ENCODE results near the gene ESYT1. TPM values are rescaled to one million over a fixed set of nuclear protein-coding genes. Genes with fewer than 3 reads are reported as not detected.
A peak's percentile ranks its signal among the peaks of the same experiment; 100 is the strongest.

ESYT1 gene
- polyA plus RNA-seq, 1 donor (not counting 4 experiments of a cell fraction or from before 2014, with no cell fraction given): 141 TPM

- no peak for DNase-seq (ENCODE audit: low read depth, low spot score)
- H3K4me3 ChIP-seq (ENCODE audit: control insufficient read depth in 2 of 3, extremely low read depth in 1 of 3, insufficient read depth in 2 of 3, low read depth in 1 of 3, low read length in 3 of 3): peak overlapping the region in 2 of 3 experiments; percentile 74 to 76
- peak overlapping the region; percentile 67 for H3K9ac ChIP-seq (ENCODE audit: control insufficient read depth, extremely low read depth, insufficient read depth, low read length)
- peaks cover 21% of the 10 kb centered on the region for H3K4me1 ChIP-seq (ENCODE audit: control insufficient read depth, extremely low read depth, insufficient read depth, low read length)
- no peaks in the 10 kb centered on the region for H3K9me3 ChIP-seq (ENCODE audit: control insufficient read depth, low read depth, low read length)
- H3K9me1 ChIP-seq (ENCODE audit: control insufficient read depth, extremely low read depth, insufficient read depth, low read length): no peaks in the 10 kb centered on the region
- FAIRE-seq: no peak
- H3K79me2 ChIP-seq (ENCODE audit: control insufficient read depth, insufficient read depth, low read length): peaks cover 21% of the 10 kb centered on the region
- peak overlapping the region; percentile 99 for H3K4me2 ChIP-seq (ENCODE audit: control insufficient read depth, extremely low read depth, insufficient read depth, low read depth, low read length)
- TF ChIP-seq EZH2 (IDR thresholded peaks at IDR 0.05; ENCODE audit: low read length) (no peak), CTCF (optimal IDR thresholded peaks at IDR 0.05 in 1 of 3, IDR thresholded peaks at IDR 0.05 in 1 of 3, conservative IDR thresholded peaks at IDR 0.05 in 1 of 3; ENCODE audit: extremely low read depth in 1 of 3, insufficient read depth in 2 of 3, low read length in 3 of 3) (no peak)
- peak overlapping the region; percentile 73 for H3K27ac ChIP-seq (ENCODE audit: control insufficient read depth, insufficient read depth, low read length)
- dilution Hi-C loops (cut with MboI; ENCODE audit: extremely low pct_ligation_motif_present, low sequenced_read_pairs): loop anchor here (10.0 kb wide), 1 partner anchor 47 kb away; no protein-coding TSS in a partner anchor
- H2AFZ ChIP-seq (ENCODE audit: control insufficient read depth, low read length): peak overlapping the region; percentile 68
- no peaks in the 10 kb centered on the region for H4K20me1 ChIP-seq (ENCODE audit: control insufficient read depth, extremely low read depth, insufficient read depth, low read length)
- no peaks in the 10 kb centered on the region for H3K27me3 ChIP-seq (ENCODE audit: control insufficient read depth, extremely low read depth, insufficient read depth, low read length)
- H3K36me3 ChIP-seq (ENCODE audit: control insufficient read depth in 2 of 2, extremely low read depth in 1 of 2, insufficient read depth in 2 of 2, low read length in 2 of 2): peaks cover 19% of the 10 kb centered on the region in 2 experiments
Measured at GRCh38 chr12:56127485-56127887, 581 bp upstream of the ESYT1 start.

- no peak for FAIRE-seq
- Histone ChIP-seq H3K9me3 (ENCODE audit: control insufficient read depth, low read depth, low read length) (no peaks in the 10 kb centered on the region), H3K9ac (ENCODE audit: control insufficient read depth, extremely low read depth, insufficient read depth, low read length) (peak overlapping the region; percentile 91), H3K27ac (ENCODE audit: control insufficient read depth, insufficient read depth, low read length) (peak overlapping the region; percentile 86), H3K36me3 (ENCODE audit: control insufficient read depth in 2 of 2, extremely low read depth in 1 of 2, insufficient read depth in 2 of 2, low read length in 2 of 2) (peaks cover 25 to 27% of the 10 kb centered on the region in 2 experiments), H3K4me3 (ENCODE audit: control insufficient read depth in 2 of 3, extremely low read depth in 1 of 3, insufficient read depth in 2 of 3, low read depth in 1 of 3, low read length in 3 of 3) (peak overlapping the region; percentile 83 to 96 (median 94)), H4K20me1 (ENCODE audit: control insufficient read depth, extremely low read depth, insufficient read depth, low read length) (no peaks in the 10 kb centered on the region), H2AFZ (ENCODE audit: control insufficient read depth, low read length) (peak overlapping the region; percentile 66), H3K4me1 (ENCODE audit: control insufficient read depth, extremely low read depth, insufficient read depth, low read length) (peaks cover 21% of the 10 kb centered on the region), H3K4me2 (ENCODE audit: control insufficient read depth, extremely low read depth, insufficient read depth, low read depth, low read length) (peak overlapping the region; percentile 95), H3K79me2 (ENCODE audit: control insufficient read depth, insufficient read depth, low read length) (peaks cover 21% of the 10 kb centered on the region), H3K27me3 (ENCODE audit: control insufficient read depth, extremely low read depth, insufficient read depth, low read length) (no peaks in the 10 kb centered on the region), H3K9me1 (ENCODE audit: control insufficient read depth, extremely low read depth, insufficient read depth, low read length) (no peaks in the 10 kb centered on the region)
- dilution Hi-C loops (cut with MboI; ENCODE audit: extremely low pct_ligation_motif_present, low sequenced_read_pairs): loop anchor here (10.0 kb wide), 1 partner anchor 46 kb away; no protein-coding TSS in a partner anchor
- DNase-seq (ENCODE audit: low read depth, low spot score): no peak
- TF ChIP-seq EZH2 (IDR thresholded peaks at IDR 0.05; ENCODE audit: low read length) (no peak), CTCF (optimal IDR thresholded peaks at IDR 0.05 in 1 of 3, IDR thresholded peaks at IDR 0.05 in 1 of 3, conservative IDR thresholded peaks at IDR 0.05 in 1 of 3; ENCODE audit: extremely low read depth in 1 of 3, insufficient read depth in 2 of 3, low read length in 3 of 3) (no peak)
Measured at GRCh38 chr12:56128670-56129205, 671 bp downstream of the ESYT1 start.
